ENCODE measurements around the gene LEFTY1. TPM values are rescaled to one million over a fixed set of nuclear protein-coding genes. Genes with fewer than 3 reads are reported as not detected.

Gene LEFTY1
- total RNA-seq, 6 experiments from 2014 or later: not detected

- H3K36me3 Mint-ChIP-seq (ENCODE audit: low read depth): peaks cover 30% of the 10 kb centered on the region
- no peak overlapping the region for H3K4me3 Mint-ChIP-seq
- H3K27ac Mint-ChIP-seq: no peak overlapping the region
- no peak for DNase-seq
- TF ChIP-seq, protein P1, sequence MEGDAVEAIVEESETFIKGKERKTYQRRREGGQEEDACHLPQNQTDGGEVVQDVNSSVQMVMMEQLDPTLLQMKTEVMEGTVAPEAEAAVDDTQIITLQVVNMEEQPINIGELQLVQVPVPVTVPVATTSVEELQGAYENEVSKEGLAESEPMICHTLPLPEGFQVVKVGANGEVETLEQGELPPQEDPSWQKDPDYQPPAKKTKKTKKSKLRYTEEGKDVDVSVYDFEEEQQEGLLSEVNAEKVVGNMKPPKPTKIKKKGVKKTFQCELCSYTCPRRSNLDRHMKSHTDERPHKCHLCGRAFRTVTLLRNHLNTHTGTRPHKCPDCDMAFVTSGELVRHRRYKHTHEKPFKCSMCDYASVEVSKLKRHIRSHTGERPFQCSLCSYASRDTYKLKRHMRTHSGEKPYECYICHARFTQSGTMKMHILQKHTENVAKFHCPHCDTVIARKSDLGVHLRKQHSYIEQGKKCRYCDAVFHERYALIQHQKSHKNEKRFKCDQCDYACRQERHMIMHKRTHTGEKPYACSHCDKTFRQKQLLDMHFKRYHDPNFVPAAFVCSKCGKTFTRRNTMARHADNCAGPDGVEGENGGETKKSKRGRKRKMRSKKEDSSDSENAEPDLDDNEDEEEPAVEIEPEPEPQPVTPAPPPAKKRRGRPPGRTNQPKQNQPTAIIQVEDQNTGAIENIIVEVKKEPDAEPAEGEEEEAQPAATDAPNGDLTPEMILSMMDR (IDR thresholded peaks at IDR 0.05): no peak
- H3K9me3 Mint-ChIP-seq: no peaks in the 10 kb centered on the region
- no peaks in the 10 kb centered on the region; the same call in 1 of the 2 replicates for H3K27me3 Mint-ChIP-seq (ENCODE audit: insufficient read depth)
- H3K4me1 Mint-ChIP-seq (ENCODE audit: low read depth): peaks cover 13% of the 10 kb centered on the region
These were observed 16.9 kb downstream of the LEFTY1 start for GRCh38 chr1:225872075-225872430.

DNA sequence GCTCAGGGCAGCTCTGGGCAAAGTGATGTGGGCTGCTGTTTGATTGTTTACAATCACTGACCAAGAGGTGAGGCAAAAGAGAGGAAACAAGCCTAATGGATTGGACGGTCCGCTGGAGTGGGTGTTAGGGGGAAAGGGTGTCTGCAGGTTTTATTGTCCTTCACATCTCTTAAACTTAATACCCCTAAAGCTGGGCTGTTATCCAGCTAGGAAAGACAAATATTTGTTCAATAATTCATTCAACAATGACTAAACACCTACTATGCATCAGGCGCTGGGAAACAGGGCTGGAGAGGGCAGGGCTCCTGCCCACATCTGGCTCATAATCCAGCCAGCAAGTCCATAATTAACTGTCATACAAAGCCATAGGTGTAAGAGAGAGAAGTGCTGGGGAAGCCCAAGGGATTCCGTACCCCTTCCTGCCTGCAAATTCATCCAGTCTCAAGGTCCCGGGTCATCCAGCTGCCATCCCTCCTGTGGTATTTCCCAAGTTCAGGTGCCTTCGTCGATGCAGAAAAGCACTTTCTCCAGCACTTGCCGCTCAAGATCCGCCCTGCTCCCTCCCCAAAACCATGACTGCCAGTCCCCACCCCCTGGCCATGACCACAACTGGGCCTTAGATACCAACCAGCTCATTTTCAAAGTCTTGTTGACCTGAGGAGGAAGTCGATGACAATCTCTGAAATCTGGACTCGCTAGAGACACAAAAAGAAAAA is 17.4 kb downstream of the LEFTY1 start:
- Mint-ChIP-seq H3K27ac (peak overlapping the region; percentile 14; the same call in 1 of the 2 replicates), H3K9me3 (no peaks in the 10 kb centered on the region), H3K27me3 (ENCODE audit: insufficient read depth) (no peaks in the 10 kb centered on the region), H3K4me3 (no peak overlapping the region), H3K4me1 (ENCODE audit: low read depth) (peaks cover 18% of the 10 kb centered on the region), H3K36me3 (ENCODE audit: low read depth) (peaks cover 32% of the 10 kb centered on the region)
- no peak for DNase-seq
- TF ChIP-seq, protein P1 (IDR thresholded peaks at IDR 0.05): no peak

DNA sequence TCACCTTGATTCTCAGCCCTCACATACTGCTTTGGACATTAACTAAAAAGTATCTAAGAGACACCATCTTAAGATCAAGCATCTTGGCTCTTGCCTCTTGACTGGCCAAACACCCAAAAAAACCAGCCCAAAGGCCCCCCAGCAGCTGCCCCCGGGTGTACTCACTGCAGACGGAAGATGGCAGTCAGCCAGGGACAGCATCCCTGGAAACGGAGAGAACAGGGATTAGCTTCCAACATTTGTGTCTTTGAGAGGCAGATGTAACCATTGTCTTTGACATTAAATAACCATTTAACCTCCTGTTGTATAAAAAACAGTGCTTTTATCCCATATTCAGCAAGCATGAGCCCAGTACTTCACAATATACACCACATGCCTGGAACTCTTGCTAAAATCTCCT is 18.0 kb downstream of the LEFTY1 start:
- TF ChIP-seq, protein P1 (IDR thresholded peaks at IDR 0.05): no peak
- H3K27ac Mint-ChIP-seq: 0 out of 2 replicates have a peak overlapping the region, but pooled peaks have one; percentile 14
- H3K36me3 Mint-ChIP-seq (ENCODE audit: low read depth): peaks cover 32% of the 10 kb centered on the region

GRCh38 chr1:225868631-225869330 is 20.2 kb downstream of the LEFTY1 start:
- TF ChIP-seq, protein P1 (IDR thresholded peaks at IDR 0.05): no peak
- no peak for DNase-seq
- no peak overlapping the region for H3K4me3 Mint-ChIP-seq
- no peaks in the 10 kb centered on the region for H3K27me3 Mint-ChIP-seq (ENCODE audit: insufficient read depth)
- peaks cover 41% of the 10 kb centered on the region for H3K4me1 Mint-ChIP-seq (ENCODE audit: low read depth)
- H3K36me3 Mint-ChIP-seq (ENCODE audit: low read depth): peaks cover 28% of the 10 kb centered on the region
- H3K9me3 Mint-ChIP-seq: no peaks in the 10 kb centered on the region
- no peak overlapping the region for H3K27ac Mint-ChIP-seq

More for the DNA sequence above, 18.0 kb downstream of the LEFTY1 start:
- Mint-ChIP-seq H3K27me3 (ENCODE audit: insufficient read depth) (no peaks in the 10 kb centered on the region), H3K4me3 (no peak overlapping the region), H3K4me1 (ENCODE audit: low read depth) (peaks cover 24% of the 10 kb centered on the region), H3K9me3 (no peaks in the 10 kb centered on the region)
- DNase-seq: no peak

- no peaks in the 10 kb centered on the region for H3K9me3 Mint-ChIP-seq
- H3K4me1 Mint-ChIP-seq (ENCODE audit: low read depth): peaks cover 39% of the 10 kb centered on the region
- peaks cover 24% of the 10 kb centered on the region for H3K36me3 Mint-ChIP-seq (ENCODE audit: low read depth)
- TF ChIP-seq, protein P1 (IDR thresholded peaks at IDR 0.05): no peak
- no peak overlapping the region; the same call in 1 of the 2 replicates for H3K27ac Mint-ChIP-seq
- H3K4me3 Mint-ChIP-seq: no peak overlapping the region
- H3K27me3 Mint-ChIP-seq (ENCODE audit: insufficient read depth): no peaks in the 10 kb centered on the region
- DNase-seq: no peak
These were observed 22.0 kb downstream of the LEFTY1 start for GRCh38 chr1:225866981-225867380.
